ENCODE data around the gene TMEM198. TPM values are rescaled to one million over a fixed set of nuclear protein-coding genes. Genes with fewer than 3 reads are reported as not detected.

The TMEM198 gene
- total and polyA plus RNA-seq, 9 of the 15 experiments (the other 6 are each of a cell fraction or from before 2014, with no cell fraction given), result 0.03 to 3.8 (median 1.0) TPM

- TF ChIP-seq SFPQ (IDR thresholded peaks at IDR 0.05; ENCODE audit: low read depth, low read length), result no peak
- TF ChIP-seq ZNF609 (CRISPR knock-in tag; IDR thresholded peaks at IDR 0.05; ENCODE audit: borderline replicate concordance), result no peak
- no peak for TF ChIP-seq BACH1 (tag; IDR thresholded peaks at IDR 0.05)
- no peak for TF ChIP-seq ZNF384 (IDR thresholded peaks at IDR 0.05; ENCODE audit: low read depth, low read length)
- no peak for TF ChIP-seq ZNF395 (CRISPR knock-in tag; IDR thresholded peaks at IDR 0.05)
- peak; percentile 30; the same call in 1 of the 2 replicates for TF ChIP-seq ZNF740 (CRISPR knock-in tag; IDR thresholded peaks at IDR 0.05)
- no peak for TF ChIP-seq ZNF740 (tag; IDR thresholded peaks at IDR 0.05)
- no peak for TF ChIP-seq XRCC4 (IDR thresholded peaks at IDR 0.05; ENCODE audit: extremely low read depth, insufficient read depth, insufficient read length)
- TF ChIP-seq CBX5 (IDR thresholded peaks at IDR 0.05; ENCODE audit: borderline replicate concordance, low read depth), result no peak
- no peak for TF ChIP-seq PTRF (tag; IDR thresholded peaks at IDR 0.05)
- TF ChIP-seq NR4A1 (CRISPR knock-in tag; IDR thresholded peaks at IDR 0.05), result no peak
- no peak for TF ChIP-seq NR4A1 (tag; IDR thresholded peaks at IDR 0.05)
- no peak for TF ChIP-seq HOMEZ (CRISPR knock-in tag; IDR thresholded peaks at IDR 0.05)
- no peak for TF ChIP-seq ATF1 (CRISPR knock-in tag; IDR thresholded peaks at IDR 0.05)
- 0 out of 2 replicates have a peak, but pooled peaks have one; percentile 14 for TF ChIP-seq ATF1 (tag; IDR thresholded peaks at IDR 0.05)
- no peak for TF ChIP-seq ZNF354B (CRISPR knock-in tag; IDR thresholded peaks at IDR 0.05)
Observed at GRCh38 chr2:219515874-219516629, 27.8 kb upstream of the TMEM198 start (continued).

Measured in K562 (cell line).